ENCODE results near the gene ATOX1.

Gene ATOX1

DNA sequence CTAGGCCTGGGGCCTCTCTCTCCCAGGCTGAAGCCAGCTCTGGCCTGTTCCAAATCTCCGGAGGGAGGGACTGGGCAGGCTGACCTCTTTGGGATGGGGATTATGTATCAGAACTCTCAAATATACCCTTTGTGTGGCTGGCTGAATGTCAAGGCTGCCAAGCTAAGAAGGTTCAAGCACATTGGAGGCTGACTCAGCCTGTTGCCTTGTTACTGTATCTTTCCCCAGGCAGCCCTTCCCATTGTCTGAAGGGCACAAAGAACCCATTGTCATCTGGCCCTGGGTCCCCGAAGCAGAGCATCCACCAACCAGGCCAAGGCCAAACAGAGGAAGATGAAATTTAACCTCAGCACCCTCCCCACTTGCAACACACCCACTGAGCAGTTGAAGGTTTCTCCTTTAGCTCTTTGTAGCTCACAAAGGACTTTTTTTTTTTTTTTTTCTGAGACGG, 64.4 kb downstream of the ATOX1 start:
- TF ChIP-seq, protein P1, sequence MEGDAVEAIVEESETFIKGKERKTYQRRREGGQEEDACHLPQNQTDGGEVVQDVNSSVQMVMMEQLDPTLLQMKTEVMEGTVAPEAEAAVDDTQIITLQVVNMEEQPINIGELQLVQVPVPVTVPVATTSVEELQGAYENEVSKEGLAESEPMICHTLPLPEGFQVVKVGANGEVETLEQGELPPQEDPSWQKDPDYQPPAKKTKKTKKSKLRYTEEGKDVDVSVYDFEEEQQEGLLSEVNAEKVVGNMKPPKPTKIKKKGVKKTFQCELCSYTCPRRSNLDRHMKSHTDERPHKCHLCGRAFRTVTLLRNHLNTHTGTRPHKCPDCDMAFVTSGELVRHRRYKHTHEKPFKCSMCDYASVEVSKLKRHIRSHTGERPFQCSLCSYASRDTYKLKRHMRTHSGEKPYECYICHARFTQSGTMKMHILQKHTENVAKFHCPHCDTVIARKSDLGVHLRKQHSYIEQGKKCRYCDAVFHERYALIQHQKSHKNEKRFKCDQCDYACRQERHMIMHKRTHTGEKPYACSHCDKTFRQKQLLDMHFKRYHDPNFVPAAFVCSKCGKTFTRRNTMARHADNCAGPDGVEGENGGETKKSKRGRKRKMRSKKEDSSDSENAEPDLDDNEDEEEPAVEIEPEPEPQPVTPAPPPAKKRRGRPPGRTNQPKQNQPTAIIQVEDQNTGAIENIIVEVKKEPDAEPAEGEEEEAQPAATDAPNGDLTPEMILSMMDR (IDR thresholded peaks at IDR 0.05; ENCODE audit: low read depth, low read length, missing control alignments) = no peak
- no peak overlapping the region for H3K27ac ChIP-seq

More for the DNA sequence above, 64.4 kb downstream of the ATOX1 start:
- no peak for DNase-seq
- in situ Hi-C loops (cut with HindIII; ENCODE audit: low pct_ligation_motif_present, low sequenced_read_pairs) = no loop called here
- Histone ChIP-seq H3K4me3 (ENCODE audit: low read depth, low read length) (no peak overlapping the region), H3K36me3 (replicated peaks) (no peaks in the 10 kb centered on the region), H3K27me3 (replicated peaks) (no peaks in the 10 kb centered on the region)
